GM10248 (cell line): ENCODE data around the gene UGGT2.

Source experiments
- CTCF ChIA-PET: fragments of 300-600 bp; sonication (Branson Sonifier 250); formaldehyde crosslinking; extraction: SDS; loops from one replicate; lab custom pipeline; 2021; ENCODE audit warnings: antibody characterized with exemption; lab: Yijun Ruan, JAX
- POLR2A ChIA-PET: fragments of 350-650 bp; sonication (Branson Sonifier 250); formaldehyde crosslinking; extraction: SDS; loops from one replicate; lab custom pipeline; 2020; ENCODE audit warnings: antibody characterized with exemption; lab: Yijun Ruan, JAX
- DNase-seq: peaks from one replicate; pipeline ENCODE4 v3.0.0; 2012; ENCODE audit errors: extremely low spot score
- CTCF ChIP-seq: IDR thresholded peaks from 2 replicates; pipeline ENCODE4 v1.5.1; 2012; ENCODE audit warnings: mild to moderate bottlenecking, low read depth; ENCODE audit errors: extremely low read depth, missing control alignments, control extremely low read depth

The UGGT2 gene

DNA sequence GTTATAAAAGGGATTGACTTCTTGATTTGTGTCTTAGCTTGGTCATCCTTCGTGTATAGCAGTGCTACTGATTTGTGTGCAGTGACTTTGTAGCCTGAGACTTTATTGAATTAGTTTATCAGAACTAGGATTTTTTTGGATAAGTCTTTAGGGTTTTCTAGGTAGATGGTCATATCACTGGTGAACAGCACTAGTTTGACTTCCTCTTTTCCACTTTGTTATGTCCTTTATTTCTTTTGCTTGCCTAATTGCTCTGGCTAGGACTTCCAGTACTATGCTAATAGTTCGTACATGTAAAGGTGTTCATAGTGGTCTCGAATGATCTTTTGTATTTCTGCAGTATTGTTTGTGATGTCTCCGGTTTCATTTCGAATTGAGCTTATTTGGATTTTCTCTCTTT, 230.9 kb downstream of the UGGT2 start:
- no peak for TF ChIP-seq CTCF
- no peak for DNase-seq
- ChIA-PET CTCF (interaction anchor here (1.5 to 5.4 kb wide), 2 partner anchors 9 to 12 kb away, joined by 4 to 64 read pairs; no protein-coding TSS in a partner anchor), POLR2A (no interaction called here)

DNA sequence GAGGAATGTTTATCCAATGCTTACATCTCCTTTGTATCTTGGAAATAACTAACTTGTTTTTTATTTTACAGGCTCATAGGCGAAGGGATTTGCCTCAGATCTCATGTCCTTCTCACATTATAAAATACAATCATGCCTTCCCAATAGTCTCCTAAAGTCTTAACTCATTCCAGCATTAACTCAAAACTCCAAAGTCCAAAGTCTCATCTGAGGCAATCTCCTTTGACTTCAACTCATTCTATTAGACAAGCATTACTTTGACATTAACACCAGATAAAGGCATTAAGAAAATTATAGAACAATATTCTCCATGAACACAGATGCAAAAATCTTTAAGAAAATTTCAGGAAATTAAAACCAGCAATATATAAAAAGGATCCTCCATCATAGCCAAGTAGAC, 238.7 kb downstream of the UGGT2 start:
- ChIA-PET POLR2A (no interaction called here), CTCF (no interaction called here)
- DNase-seq = no peak
- TF ChIP-seq CTCF = no peak

DNA sequence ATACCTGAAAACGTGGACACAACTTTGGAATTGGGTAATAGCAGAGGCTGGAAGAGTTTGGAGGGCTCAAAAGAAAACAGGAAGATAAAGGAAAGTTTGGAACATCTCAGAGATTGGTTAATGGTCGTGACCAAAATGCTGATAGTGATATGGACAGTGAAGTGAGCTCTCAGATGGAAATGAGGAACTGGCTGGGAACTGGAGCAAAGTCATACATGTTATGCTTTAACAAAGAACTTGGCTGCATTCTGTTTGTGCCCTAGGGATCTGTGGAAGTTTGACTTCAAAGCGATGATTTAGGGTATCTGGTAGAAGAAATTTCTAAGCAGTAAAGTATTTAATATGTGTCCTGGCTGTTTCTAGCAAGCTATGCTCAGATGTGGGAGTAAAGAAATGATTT, 240.1 kb downstream of the UGGT2 start:
- POLR2A ChIA-PET = no interaction called here
- DNase-seq = no peak
- TF ChIP-seq CTCF = no peak
- CTCF ChIA-PET = interaction anchor here (1.1 to 1.3 kb wide), 3 partner anchors 10 to 116 kb away, joined by 3 to 4 read pairs (median 4); no protein-coding TSS in a partner anchor

DNA sequence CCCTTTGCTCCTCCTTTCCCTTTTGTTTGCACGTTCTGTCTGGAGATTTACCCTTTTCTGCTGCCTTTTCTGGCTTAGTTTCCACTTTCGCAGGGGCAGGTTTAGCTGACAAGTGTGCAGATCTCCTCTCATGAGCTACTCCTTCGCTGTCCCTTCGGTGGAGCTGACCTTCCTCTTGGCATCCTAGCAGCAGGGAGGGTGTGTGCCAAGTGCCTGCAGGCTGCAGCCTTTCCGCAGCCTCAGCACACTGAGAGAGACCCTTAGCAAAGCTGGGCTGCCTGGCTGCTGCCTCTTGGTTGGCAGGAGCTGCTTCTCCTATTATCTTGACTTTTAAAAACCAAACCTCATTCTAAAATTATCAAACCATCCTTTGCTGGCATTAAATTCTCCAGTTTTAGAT, 243.8 kb downstream of the UGGT2 start:
- TF ChIP-seq CTCF = no peak
- ChIA-PET CTCF (interaction anchor here (1.9 kb wide), 1 partner anchor 24 kb away, joined by 9 read pairs; no protein-coding TSS in a partner anchor), POLR2A (no interaction called here)
- no peak for DNase-seq

DNA sequence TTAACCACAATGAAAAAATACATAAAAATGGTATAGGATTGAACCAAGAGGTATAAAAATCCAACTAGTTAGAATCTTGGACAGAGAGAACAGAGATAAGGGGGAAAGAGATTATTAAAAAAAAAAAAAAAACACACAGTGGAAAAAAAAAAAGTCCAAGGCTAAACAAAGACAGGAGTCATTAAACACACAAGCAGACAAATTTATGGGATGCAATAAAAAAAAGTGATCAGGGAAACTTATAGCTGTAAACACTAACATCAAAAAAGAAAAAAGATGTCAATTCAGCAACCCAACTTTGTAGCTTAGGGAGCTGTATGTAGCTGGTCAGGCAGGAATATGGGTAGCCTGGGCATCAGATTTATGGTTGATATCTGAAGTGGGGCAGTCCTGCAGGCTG, 247.3 kb downstream of the UGGT2 start:
- DNase-seq = no peak
- ChIA-PET POLR2A (no interaction called here), CTCF (no interaction called here)
- TF ChIP-seq CTCF = no peak

GRCh38 chr13:95801825-95802224, 251.4 kb downstream of the UGGT2 start:
- CTCF ChIA-PET = interaction anchor here (1.0 to 3.2 kb wide), 3 partner anchors 12 to 32 kb away, joined by 4 to 12 read pairs (median 5); no protein-coding TSS in a partner anchor
- DNase-seq = no peak
- TF ChIP-seq CTCF = no peak
- POLR2A ChIA-PET = no interaction called here

- TF ChIP-seq CTCF = no peak
- ChIA-PET POLR2A (no interaction called here), CTCF (interaction anchor here (0.7 to 3.2 kb wide), 5 partner anchors 11 to 178 kb away, joined by 3 to 12 read pairs (median 3); no protein-coding TSS in a partner anchor)
- DNase-seq = no peak
These were observed 252.8 kb downstream of the UGGT2 start for GRCh38 chr13:95800436-95800835.
